ENCODE measurements around the gene NOX5. TPM values are rescaled to one million over a fixed set of nuclear protein-coding genes. Genes with fewer than 3 reads are reported as not detected.

NOX5 gene
- total and polyA plus RNA-seq, 10 of the 15 experiments (the other 5 are each of a cell fraction or from before 2014, with no cell fraction given), result not detected

GRCh38 chr15:69072906-69073305 lies 58.4 kb downstream of the NOX5 start:
- FAIRE-seq (no peak), DNase-seq (ENCODE audit: low read depth, low spot score) (no peak), ATAC-seq (no peak)
- ChIA-PET SMC1A (ENCODE audit: uncharacterized antibody, unreplicated experiment) (no interaction called here), RAD21 (ENCODE audit: unreplicated experiment) (no interaction called here), CTCF (no interaction called here), POLR2A (no interaction called here)
- peaks cover 2 to 3% of the 10 kb centered on the region in 2 experiments; a peak in 3 of 4 replicates for H3K27me3 ChIP-seq (replicated peaks in 1 of 2; ENCODE audit: control insufficient read depth in 2 of 2, insufficient read depth in 2 of 2, low read length in 1 of 2)
- no peak overlapping the region for H3K4me3 ChIP-seq
- TF ChIP-seq ATF7 (IDR thresholded peaks at IDR 0.05; ENCODE audit: low read depth), result no peak
- TF ChIP-seq CBFB (IDR thresholded peaks at IDR 0.05; ENCODE audit: low read depth), result no peak
- no peak for TF ChIP-seq RB1 (IDR thresholded peaks at IDR 0.05; ENCODE audit: borderline replicate concordance)
- no peak for TF ChIP-seq SUPT20H (IDR thresholded peaks at IDR 0.05; ENCODE audit: borderline replicate concordance, control insufficient read depth, low read depth, low read length)
- no peak for TF ChIP-seq EGR1 (IDR thresholded peaks at IDR 0.05; ENCODE audit: borderline replicate concordance in 1 of 2, low read depth in 2 of 2, low read length in 2 of 2)
- TF ChIP-seq NFYA (IDR thresholded peaks at IDR 0.05; ENCODE audit: borderline replicate concordance, low read depth, low read length), result no peak
- TF ChIP-seq CREB1 (IDR thresholded peaks at IDR 0.05; ENCODE audit: low read depth), result no peak
- TF ChIP-seq PAX8 (IDR thresholded peaks at IDR 0.05), result no peak
- TF ChIP-seq NFIC (IDR thresholded peaks at IDR 0.05; ENCODE audit: low read depth, low read length), result no peak
- TF ChIP-seq HDAC2 (IDR thresholded peaks at IDR 0.05), result no peak
- TF ChIP-seq YBX1 (IDR thresholded peaks at IDR 0.05), result no peak
- no peak for TF ChIP-seq SREBF1 (IDR thresholded peaks at IDR 0.05; ENCODE audit: low read length)
- no peak for TF ChIP-seq JUNB (IDR thresholded peaks at IDR 0.05)
- TF ChIP-seq BCL11A (IDR thresholded peaks at IDR 0.05; ENCODE audit: low read depth, low read length), result no peak
- TF ChIP-seq CBX3 (IDR thresholded peaks at IDR 0.05; ENCODE audit: borderline replicate concordance, low read depth), result no peak
- TF ChIP-seq FOXK2 (IDR thresholded peaks at IDR 0.05), result no peak
- H3K36me3 ChIP-seq (ENCODE audit: control insufficient read depth in 2 of 2, insufficient read depth in 2 of 2, low read length in 1 of 2), result no peaks in the 10 kb centered on the region
- in situ Hi-C loops (cut with MboI) (no loop called here), intact Hi-C loops (cut with micrococcal nuclease; ENCODE audit: unreplicated experiment) (no loop called here)
- WGBS (ENCODE audit: insufficient coverage, insufficient replicate concordance, low lambda C conversion rate, missing lambda C conversion rate), result 0% methylated on average over 2 of the region's 2 CpGs
- H3K79me2 ChIP-seq (ENCODE audit: control insufficient read depth, insufficient read depth, low read length), result no peaks in the 10 kb centered on the region
- H3K9ac ChIP-seq (ENCODE audit: control insufficient read depth, insufficient read depth, low read length), result no peak overlapping the region
- BruUV-seq (replicated peaks), result no TSS peak
- no peak overlapping the region for H3K27ac ChIP-seq (ENCODE audit: control insufficient read depth, insufficient read depth)
- H4K20me1 ChIP-seq (ENCODE audit: control insufficient read depth, insufficient read depth), result no peaks in the 10 kb centered on the region
- H3K4me2 ChIP-seq (ENCODE audit: control insufficient read depth, insufficient read depth), result no peak overlapping the region
- no peaks in the 10 kb centered on the region for H3K9me3 ChIP-seq (replicated peaks; ENCODE audit: control insufficient read depth, insufficient read depth, low read length)
- H3K4me1 ChIP-seq (ENCODE audit: control insufficient read depth, insufficient read depth, low read length), result no peaks in the 10 kb centered on the region
- no peak overlapping the region for H2AFZ ChIP-seq (ENCODE audit: control insufficient read depth, low read depth, low read length)
